ENCODE measurements around the gene RNF207. TPM values are rescaled to one million over a fixed set of nuclear protein-coding genes. Genes with fewer than 3 reads are reported as not detected.

RNF207 gene
- polyA plus RNA-seq, 1 of the 3 experiments (the other 2 are of a cell fraction): 25.4 TPM

- no peak for TF ChIP-seq RCOR1 (IDR thresholded peaks at IDR 0.05; ENCODE audit: low read length)
- TF ChIP-seq POLR2AphosphoS5 (IDR thresholded peaks at IDR 0.05; ENCODE audit: low read depth, low read length): no peak
- TF ChIP-seq RXRA (IDR thresholded peaks at IDR 0.05; ENCODE audit: borderline replicate concordance, low read depth): no peak
- no peak for TF ChIP-seq CHD2 (IDR thresholded peaks at IDR 0.05; ENCODE audit: low read length, partially characterized antibody)
- TF ChIP-seq SMC3 (IDR thresholded peaks at IDR 0.05; ENCODE audit: low read depth, low read length): no peak
Observed at GRCh38 chr1:6252374-6252710, 46.4 kb downstream of the RNF207 start (continued).

GRCh38 chr1:6253380-6253779, 47.5 kb downstream of the RNF207 start:
- WGBS (ENCODE audit: low lambda C conversion rate): 90% methylated on average over 5 of the region's 9 CpGs
- H3K4me1 ChIP-seq (ENCODE audit: control insufficient read depth in 1 of 2, insufficient read depth in 2 of 2, low read depth in 1 of 2, low read length in 1 of 2): no peaks in the 10 kb centered on the region; a peak in 1 of 4 replicates

More at GRCh38 chr1:6253380-6253779, 47.5 kb downstream of the RNF207 start:
- Histone ChIP-seq H2AFZ (ENCODE audit: low read depth) (no peak overlapping the region), H3K9me3 (no peaks in the 10 kb centered on the region), H3K4me2 (no peak overlapping the region), H3K4me3 (ENCODE audit: low read depth in 2 of 2, low read length in 1 of 2) (no peak overlapping the region), H3K36me3 (replicated peaks in 1 of 2; ENCODE audit: control insufficient read depth in 1 of 2, insufficient read depth in 2 of 2, low read length in 1 of 2) (no peaks in the 10 kb centered on the region), H3K27ac (ENCODE audit: low read depth in 2 of 2, low read length in 1 of 2) (no peak overlapping the region), H3K79me2 (ENCODE audit: insufficient read depth) (no peaks in the 10 kb centered on the region), H3K9ac (no peak overlapping the region), H3K27me3 (ENCODE audit: insufficient read depth) (no peaks in the 10 kb centered on the region), H3F3A (replicated peaks; ENCODE audit: insufficient read depth) (no peaks in the 10 kb centered on the region), H3K9me2 (no peaks in the 10 kb centered on the region), H4K20me1 (ENCODE audit: insufficient read depth) (no peaks in the 10 kb centered on the region)
- TF ChIP-seq MXI1 (IDR thresholded peaks at IDR 0.05; ENCODE audit: low read depth, low read length) (no peak), CTCF (IDR thresholded peaks at IDR 0.05) (no peak), IRF3 (IDR thresholded peaks at IDR 0.05; ENCODE audit: low read depth, low read length) (no peak), TCF12 (IDR thresholded peaks at IDR 0.05) (no peak), POLR2AphosphoS5 (IDR thresholded peaks at IDR 0.05; ENCODE audit: low read depth, low read length) (no peak)
- CTCF ChIA-PET: interaction anchor here (9.5 kb wide), 1 partner anchor 84 kb away, joined by 318 read pairs; no protein-coding TSS in a partner anchor
- POLR2A ChIA-PET: no interaction called here
- DNase-seq: no peak

All from SK-N-SH (cell line).